Glutamatergic neuron (in vitro differentiated cells): ENCODE measurements around the gene SH2D1B. TPM values are rescaled to one million over a fixed set of nuclear protein-coding genes. Genes with fewer than 3 reads are reported as not detected.
"Not testable (repeated sequence)": the region's sequence is repeated elsewhere in the genome, so short reads cannot be mapped to it uniquely, and the experiment has no call there.

ENCODE experiments used
- DNase-seq: peaks from one replicate; pipeline ENCODE4 v3.0.0; 2022
- H3K27ac Mint-ChIP-seq: one replicate; pipeline ENCODE4 v1.8.0; 2020; ENCODE audit warnings: mild to moderate bottlenecking, mixed read lengths, inconsistent platforms; ENCODE audit not compliant: unreplicated experiment
- H3K27me3 Mint-ChIP-seq: one replicate; pipeline ENCODE4 v1.8.0; 2020; ENCODE audit warnings: mild to moderate bottlenecking, moderate library complexity, mixed read lengths, inconsistent platforms; ENCODE audit not compliant: unreplicated experiment
- H3K36me3 Mint-ChIP-seq: one replicate; pipeline ENCODE4 v1.8.0; 2020; ENCODE audit warnings: mild to moderate bottlenecking, mixed read lengths, inconsistent platforms; ENCODE audit not compliant: unreplicated experiment
- H3K4me1 Mint-ChIP-seq: one replicate; pipeline ENCODE4 v1.8.0; 2020; ENCODE audit warnings: mild to moderate bottlenecking, low read depth, mixed read lengths, inconsistent platforms; ENCODE audit not compliant: unreplicated experiment
- H3K4me3 Mint-ChIP-seq: one replicate; pipeline ENCODE4 v1.8.0; 2020; ENCODE audit warnings: mild to moderate bottlenecking, mixed read lengths, inconsistent platforms; ENCODE audit not compliant: unreplicated experiment
- H3K9me3 Mint-ChIP-seq: one replicate; pipeline ENCODE4 v1.8.0; 2020; ENCODE audit warnings: mild to moderate bottlenecking, moderate library complexity, mixed read lengths, inconsistent platforms; ENCODE audit not compliant: unreplicated experiment
- CTCF ChIP-seq: fragments of 200-600 bp; sonication (generic); IDR thresholded peaks from one replicate; pipeline ENCODE4 v1.5.0; 2021; ENCODE audit not compliant: partially characterized antibody, unreplicated experiment
- total RNA-seq: library from RNA; stranded (reverse); fragmentation: NEBNext Ultra II Directional; extraction: Animal tissue kit (Norgen Biotek cat#: 25700); gene quantifications from one replicate; pipeline ENCODE4 v1.2.1, GENCODE V29; 2021; ENCODE audit not compliant: unreplicated experiment

SH2D1B gene
- total RNA-seq, 1 donor from 2014 or later: not detected

- Mint-ChIP-seq H3K27me3 (peaks cover 2% of the 10 kb centered on the region), H3K4me3 (no peak overlapping the region), H3K36me3 (no peaks in the 10 kb centered on the region), H3K4me1 (no peaks in the 10 kb centered on the region), H3K9me3 (peaks cover 2% of the 10 kb centered on the region), H3K27ac (no peak overlapping the region)
- no peak for TF ChIP-seq CTCF
- no peak for DNase-seq
These were observed 33.0 kb upstream of the SH2D1B start for GRCh38 chr1:162444903-162445302.

- H3K4me3 Mint-ChIP-seq, H3K36me3 Mint-ChIP-seq, DNase-seq, H3K4me1 Mint-ChIP-seq, H3K27ac Mint-ChIP-seq, H3K9me3 Mint-ChIP-seq, H3K27me3 Mint-ChIP-seq: not testable (repeated sequence)
These were observed 21.2 kb upstream of the SH2D1B start for GRCh38 chr1:162432977-162433713.

- Mint-ChIP-seq H3K27me3 (no peaks in the 10 kb centered on the region), H3K4me3 (no peak overlapping the region), H3K36me3 (no peaks in the 10 kb centered on the region), H3K4me1 (no peaks in the 10 kb centered on the region), H3K27ac (no peak overlapping the region), H3K9me3 (no peaks in the 10 kb centered on the region)
- no peak for DNase-seq
- no peak for TF ChIP-seq CTCF
These were observed 18.6 kb upstream of the SH2D1B start for GRCh38 chr1:162430583-162430982.

GRCh38 chr1:162422662-162423375 is 10.9 kb upstream of the SH2D1B start:
- H3K9me3 Mint-ChIP-seq: no peaks in the 10 kb centered on the region

More at GRCh38 chr1:162422662-162423375, 10.9 kb upstream of the SH2D1B start:
- H3K36me3 Mint-ChIP-seq: no peaks in the 10 kb centered on the region
- H3K4me1 Mint-ChIP-seq: no peaks in the 10 kb centered on the region
- DNase-seq: no peak
- TF ChIP-seq CTCF: no peak
- H3K4me3 Mint-ChIP-seq: no peak overlapping the region
- no peaks in the 10 kb centered on the region for H3K27me3 Mint-ChIP-seq
- no peak overlapping the region for H3K27ac Mint-ChIP-seq
